HTR-8/SVneo (cell line): ENCODE results near the gene ELK4.

ENCODE experiments used
- DNase-seq: peaks from one replicate; pipeline ENCODE4 v3.0.0; 2011; ENCODE audit warnings: low spot score, mixed read lengths; ENCODE audit not compliant: insufficient read length
- FAIRE-seq: peaks from 2 replicates; lab custom pipeline; 2011; peaks lifted over from hg19 to GRCh38; lab: Jason Lieb, UNC

Gene ELK4

DNA sequence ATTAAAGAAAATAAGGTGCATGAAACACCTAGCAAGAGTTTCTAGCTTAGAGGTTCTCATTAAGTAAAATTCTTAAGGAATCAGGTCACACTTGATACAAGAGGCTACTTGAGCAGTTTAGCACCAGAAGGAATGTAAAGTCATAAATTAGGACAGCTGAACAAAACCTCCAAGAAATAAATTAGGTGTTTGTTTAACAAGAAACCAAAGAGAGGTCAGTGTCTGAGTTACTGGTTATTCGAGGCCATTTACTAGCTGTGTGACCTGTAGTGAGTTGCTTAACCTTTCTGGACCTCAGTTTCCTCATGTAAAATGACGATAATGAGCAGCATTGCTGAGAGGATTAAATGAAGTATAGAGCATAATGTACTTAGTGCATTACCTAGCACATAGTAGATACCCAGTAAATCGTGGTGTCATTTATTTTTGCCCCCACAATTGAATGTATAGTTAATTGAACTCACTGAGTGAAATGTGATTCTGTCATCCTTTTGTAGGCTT lies 908 bp upstream of the ELK4 start:
- no peak for DNase-seq
- FAIRE-seq: no peak

DNA sequence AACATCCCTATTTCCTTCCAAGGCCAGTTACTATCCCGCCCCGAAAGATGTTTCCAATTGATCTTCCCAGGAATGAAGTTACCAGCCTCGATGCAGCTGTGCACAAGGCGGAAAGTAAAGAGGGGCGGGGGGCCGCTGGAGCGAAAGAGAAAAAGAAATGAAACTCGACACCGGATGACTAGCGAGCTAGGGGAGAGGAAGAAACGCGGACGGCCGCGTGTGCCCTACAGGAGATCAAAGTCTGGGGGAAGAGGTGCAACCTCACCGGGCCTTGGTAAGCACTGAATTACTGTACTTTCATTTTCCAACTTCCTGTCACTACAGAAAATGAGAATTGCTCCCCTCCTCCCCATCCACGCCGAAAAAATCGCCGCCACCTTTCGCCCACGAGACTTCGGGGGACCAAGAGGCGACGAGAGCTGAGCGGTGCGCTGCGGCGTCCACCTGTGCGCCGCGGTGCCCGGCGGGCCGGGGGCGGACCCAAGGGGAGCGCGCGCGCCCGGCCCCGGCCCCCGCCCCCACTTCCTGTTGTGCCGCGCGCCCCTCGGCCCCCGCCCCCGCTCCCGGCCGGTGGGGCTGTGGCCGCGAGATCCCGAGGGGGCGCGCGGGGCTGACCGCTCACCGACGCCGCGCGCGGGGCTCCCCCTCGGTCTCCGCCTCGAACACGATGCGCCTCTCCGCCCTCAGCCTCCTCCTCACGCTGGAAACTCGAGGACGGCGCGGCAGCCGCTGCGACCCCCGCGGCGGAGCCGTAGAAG lies 622 bp downstream of the ELK4 start:
- DNase-seq (peak; percentile 67), FAIRE-seq (no peak)

GRCh38 chr1:205630651-205631009 lies 1.2 kb downstream of the ELK4 start:
- no peak for FAIRE-seq
- DNase-seq: no peak

DNA sequence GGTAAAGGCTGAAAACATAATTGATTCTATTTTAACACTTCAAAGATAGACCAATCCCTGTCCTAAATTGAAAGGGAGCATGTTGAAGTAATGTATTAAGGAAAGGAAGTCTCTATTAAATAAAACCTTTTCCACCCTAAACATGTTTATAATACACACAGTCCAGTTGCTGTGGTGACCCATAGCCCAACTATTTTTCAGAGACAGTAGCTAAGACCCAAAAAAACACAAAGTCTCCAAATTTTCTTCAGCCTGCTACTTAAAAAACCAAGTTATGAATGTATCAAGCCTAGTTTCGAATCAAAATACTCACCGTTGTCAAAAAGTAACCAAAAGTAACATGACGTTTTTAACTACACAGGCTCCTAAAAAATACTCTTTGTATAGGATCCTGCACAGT lies 1.6 kb downstream of the ELK4 start:
- DNase-seq (no peak), FAIRE-seq (no peak)

GRCh38 chr1:205629751-205630150 lies 2.1 kb downstream of the ELK4 start:
- DNase-seq (no peak), FAIRE-seq (no peak)

DNA sequence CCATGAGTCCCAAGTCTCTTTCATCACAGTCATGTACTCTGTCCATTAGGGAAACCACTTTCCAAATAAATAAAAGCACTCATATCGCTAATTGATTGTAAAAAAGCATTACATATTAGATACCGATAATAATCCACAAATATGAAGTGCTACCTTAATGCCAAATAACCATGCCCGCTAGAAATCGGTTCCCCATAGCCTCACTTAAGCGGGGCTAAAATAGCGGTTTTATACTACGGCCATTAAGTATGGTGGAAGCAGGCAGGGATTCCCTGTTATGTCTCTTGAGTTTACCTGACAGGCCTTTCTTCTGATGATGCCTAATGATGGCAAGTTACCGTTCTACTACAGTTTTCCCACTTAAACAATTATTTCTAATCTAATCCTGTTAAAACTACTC lies 3.9 kb downstream of the ELK4 start:
- DNase-seq: no peak

DNA sequence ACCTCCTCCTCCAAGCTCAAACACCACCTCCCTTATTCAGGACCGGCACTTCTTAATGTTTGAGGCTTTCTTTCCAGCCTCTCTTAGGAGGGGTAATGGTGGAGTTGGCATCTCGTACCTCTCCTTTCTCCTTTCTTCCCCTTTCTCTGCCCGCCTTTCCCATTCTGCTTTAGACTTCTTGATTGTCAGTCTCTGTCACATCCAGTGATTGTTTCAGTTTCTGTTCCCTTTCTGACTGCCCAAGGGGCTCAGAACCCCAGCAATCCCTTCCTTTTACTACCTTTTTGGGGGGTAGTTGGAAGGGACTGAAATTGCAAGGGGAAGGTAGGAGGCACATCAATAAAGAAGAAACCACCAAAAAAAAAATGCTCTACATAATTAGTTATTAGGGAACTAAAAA lies 5.6 kb downstream of the ELK4 start:
- no peak for DNase-seq
- no peak for FAIRE-seq

More for the DNA sequence above, 3.9 kb downstream of the ELK4 start:
- no peak for FAIRE-seq

DNA sequence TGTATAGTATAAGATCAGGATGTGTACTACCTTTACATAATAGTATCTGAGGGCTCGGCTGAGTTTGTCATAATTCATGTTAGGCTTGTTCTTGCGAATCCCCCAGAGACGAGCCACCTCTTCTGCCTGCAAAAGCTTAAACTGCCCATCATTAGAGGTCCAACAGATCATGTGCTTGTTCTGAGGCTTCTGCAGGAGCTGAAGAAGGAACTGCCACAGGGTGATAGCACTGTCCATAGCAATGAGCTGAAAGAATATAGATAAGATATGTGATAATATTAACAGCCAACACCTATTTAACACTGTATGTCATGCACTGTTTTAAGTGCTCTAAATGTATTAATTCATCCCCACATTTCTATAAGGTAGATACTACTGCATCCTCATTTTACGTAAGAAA lies 8.2 kb downstream of the ELK4 start:
- DNase-seq: no peak
- no peak for FAIRE-seq

GRCh38 chr1:205620269-205620668 lies 11.5 kb downstream of the ELK4 start:
- DNase-seq: no peak
- no peak for FAIRE-seq

DNA sequence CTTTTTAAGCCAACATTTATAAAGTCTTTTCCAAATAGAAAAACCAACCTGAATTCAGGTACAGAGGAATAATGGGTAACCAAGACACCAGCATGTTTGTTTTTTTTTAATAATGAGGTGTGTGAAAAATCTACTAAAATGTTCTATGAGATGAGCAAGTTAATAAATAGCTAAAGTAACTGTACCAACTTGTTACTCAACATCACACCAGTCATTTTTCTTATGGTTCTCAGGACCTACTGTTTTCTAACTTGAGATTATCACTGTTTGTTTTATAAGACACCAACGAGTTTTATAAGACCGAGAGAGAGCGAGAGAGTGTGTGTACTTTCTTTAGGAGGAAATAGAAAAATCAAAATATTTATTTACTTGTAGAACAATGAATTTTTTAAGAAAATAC lies 12.4 kb downstream of the ELK4 start:
- DNase-seq (no peak), FAIRE-seq (no peak)

DNA sequence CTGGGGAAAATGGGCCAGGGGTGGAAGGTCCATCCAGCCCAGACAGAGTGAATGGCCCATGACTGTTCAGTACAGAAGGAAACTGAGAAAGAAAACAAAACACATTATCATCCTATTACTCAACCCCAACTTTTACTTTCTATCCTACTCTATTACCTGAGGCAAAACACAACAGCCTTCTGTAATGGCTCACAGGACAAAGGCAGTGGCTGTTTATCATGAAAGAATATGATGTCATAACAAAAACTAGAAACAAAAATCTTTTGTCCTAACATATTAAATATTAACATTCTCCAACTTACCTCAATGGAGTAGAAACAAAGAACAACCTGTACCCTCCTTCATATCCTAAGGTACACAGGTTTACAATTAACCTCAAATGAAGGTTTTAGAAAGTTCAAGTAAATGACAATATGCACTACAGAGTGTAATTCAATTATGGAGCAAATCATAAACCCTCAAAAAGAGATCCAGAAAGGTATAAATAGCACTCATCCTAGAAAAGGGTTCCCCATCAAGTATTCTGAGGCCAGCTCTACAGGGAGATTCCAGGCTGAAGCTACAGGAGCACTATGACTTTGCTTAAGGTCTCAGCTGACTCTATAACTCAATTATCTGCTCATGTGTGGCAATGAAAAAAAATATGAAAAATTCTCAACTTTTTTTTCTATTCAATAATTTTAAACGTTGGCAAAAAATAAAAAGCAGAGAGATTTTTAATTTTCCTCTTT lies 15.1 kb downstream of the ELK4 start:
- no peak for DNase-seq
- no peak for FAIRE-seq

DNA sequence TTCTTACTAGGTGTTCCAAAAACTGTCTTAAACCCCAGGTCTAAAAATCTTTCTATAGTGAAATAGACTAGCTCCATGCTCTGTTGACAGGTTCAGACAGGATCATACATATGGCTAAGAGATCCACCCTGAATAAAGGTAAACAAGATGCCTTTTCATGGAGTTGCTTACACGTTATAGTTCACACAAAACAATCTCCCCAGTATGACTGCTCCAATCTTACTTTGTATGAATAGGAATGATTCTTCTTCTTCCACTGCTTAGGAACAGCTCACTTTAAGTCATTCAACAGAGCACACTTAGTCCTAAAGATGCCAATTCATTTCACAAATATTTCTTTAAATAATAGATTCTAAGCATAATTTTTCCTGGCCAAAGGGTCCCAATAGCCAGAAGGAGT lies 16.0 kb downstream of the ELK4 start:
- no peak for FAIRE-seq
- DNase-seq: no peak

DNA sequence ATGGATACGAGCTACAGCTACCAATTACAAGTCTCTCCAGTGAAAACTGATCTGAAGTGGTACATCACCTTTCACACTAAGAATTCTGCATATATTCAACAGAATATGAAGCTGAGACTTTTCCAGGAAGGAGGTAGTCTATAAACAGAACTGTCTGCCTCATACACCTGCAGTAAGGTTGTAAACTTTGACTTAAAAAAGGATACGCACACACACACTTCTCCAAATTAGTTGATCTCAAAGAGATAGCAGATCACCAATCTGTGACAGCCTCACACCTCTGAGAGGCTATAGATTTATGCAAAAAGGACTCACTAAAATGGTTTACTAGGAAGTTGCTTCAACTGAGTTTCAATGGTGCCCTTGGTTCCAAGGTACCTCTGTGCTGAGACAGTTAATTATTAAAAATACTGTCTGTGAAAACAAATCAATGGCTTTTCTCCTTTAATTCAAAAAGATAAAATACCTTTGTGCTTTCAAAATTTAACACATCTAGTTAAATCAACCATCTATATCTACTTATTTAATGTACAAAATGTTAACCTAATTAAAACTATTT lies 17.9 kb downstream of the ELK4 start:
- FAIRE-seq (no peak), DNase-seq (no peak)

GRCh38 chr1:205612556-205612955 lies 19.3 kb downstream of the ELK4 start:
- DNase-seq (no peak), FAIRE-seq (no peak)

DNA sequence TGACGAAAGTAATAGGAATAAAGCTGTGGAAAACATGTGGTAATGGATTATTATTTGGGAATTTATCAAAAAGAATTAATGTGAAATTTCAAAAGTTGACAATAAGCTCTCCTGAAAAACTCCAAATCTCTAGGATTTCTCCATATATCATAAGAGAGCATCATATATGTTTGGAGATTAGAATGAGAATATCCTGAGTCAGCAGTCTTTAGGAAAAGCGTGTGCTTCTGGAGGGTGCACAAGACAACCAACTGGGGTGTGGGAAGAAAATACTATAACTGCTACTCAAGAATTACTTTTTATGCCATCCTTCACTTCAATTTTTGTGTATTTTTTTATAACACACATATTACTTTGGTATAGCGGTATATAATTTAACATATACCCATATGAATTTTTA lies 19.7 kb downstream of the ELK4 start:
- DNase-seq: no peak
- FAIRE-seq: no peak

DNA sequence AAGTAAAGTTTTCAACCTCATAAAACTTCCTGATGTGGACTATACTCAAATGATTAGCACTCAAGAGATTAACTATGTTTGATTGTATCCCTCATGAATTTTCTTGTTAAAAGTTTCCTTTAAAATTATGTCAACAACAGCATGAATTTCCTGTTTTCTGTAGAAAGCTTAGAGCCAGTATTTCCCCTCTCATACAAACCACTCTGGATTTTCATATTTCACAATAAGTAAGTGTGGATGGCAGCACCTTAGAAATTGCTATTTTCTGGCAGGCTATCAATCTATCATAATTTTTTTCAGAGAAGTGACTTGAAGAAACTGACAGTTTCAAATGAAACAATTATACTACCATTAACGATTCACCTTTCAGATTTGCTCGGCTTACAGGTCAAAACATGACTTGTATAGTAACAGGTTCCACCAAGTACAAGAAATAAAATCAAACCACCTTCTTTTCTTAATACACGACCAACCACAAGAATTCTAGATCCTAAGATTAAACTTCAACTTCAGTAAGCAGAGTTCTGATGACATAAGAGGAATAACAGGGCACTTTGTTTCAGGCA lies 20.8 kb downstream of the ELK4 start:
- FAIRE-seq (no peak), DNase-seq (no peak)

DNA sequence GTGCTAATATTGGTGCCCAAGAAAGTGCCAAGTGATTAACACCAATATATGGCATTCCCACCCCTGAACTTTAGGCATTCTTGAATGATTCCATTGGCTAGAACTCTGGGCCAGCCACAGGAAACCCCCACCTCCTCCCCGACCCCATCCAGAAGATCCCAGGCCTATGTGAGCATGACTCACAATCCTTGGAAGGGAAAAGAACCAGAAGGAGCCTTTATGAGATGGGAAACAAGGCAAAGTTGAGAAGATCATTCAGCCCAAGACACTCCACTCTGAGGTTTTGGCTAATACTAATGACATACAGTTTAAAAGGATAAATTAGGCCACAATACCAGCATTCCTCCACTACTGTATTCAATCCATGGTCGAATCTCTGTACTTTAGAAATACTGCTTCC lies 21.8 kb downstream of the ELK4 start:
- no peak for DNase-seq
- FAIRE-seq: no peak

- FAIRE-seq (no peak), DNase-seq (no peak)
Observed at GRCh38 chr1:205604825-205605505, 26.8 kb downstream of the ELK4 start.

GRCh38 chr1:205604059-205604458 lies 27.8 kb downstream of the ELK4 start:
- FAIRE-seq: no peak
- no peak for DNase-seq

DNA sequence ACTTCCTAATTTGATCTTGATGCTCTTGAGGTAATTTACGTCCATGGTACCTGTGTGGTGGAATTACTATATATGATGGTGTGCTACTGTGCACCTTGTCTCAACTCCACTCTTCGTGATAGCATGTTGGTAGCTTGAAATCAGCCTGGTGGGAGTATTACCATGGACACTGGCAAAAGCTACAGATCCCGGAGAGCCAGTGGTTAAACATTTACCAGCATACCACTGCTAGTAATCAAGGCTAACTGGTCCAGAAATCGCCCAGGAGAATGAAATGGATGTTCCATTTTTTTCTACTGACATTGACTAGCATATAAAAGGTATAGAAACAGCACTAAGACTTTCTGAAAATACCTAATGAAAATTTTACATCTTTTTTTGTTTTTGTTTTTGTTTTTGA lies 30.6 kb downstream of the ELK4 start:
- DNase-seq (no peak), FAIRE-seq (no peak)

GRCh38 chr1:205600085-205600484 lies 31.7 kb downstream of the ELK4 start:
- DNase-seq: no peak
- no peak for FAIRE-seq
